Kidney epithelial cell (primary cell): ENCODE data around the gene SLC26A1. TPM values are rescaled to one million over a fixed set of nuclear protein-coding genes. Genes with fewer than 3 reads are reported as not detected.

Experiments
- DNase-seq: peaks from one replicate; pipeline ENCODE4 v3.0.0-alpha.2; 2010; ENCODE audit warnings: low read depth
- H3K27me3 ChIP-seq: 2 replicates; pipeline ENCODE4 v1.6.0; 2011; ENCODE audit warnings: low read length; ENCODE audit not compliant: control insufficient read depth, insufficient read depth
- H3K36me3 ChIP-seq: 2 replicates; pipeline ENCODE4 v1.5.1; 2011; ENCODE audit warnings: low read length; ENCODE audit not compliant: control insufficient read depth, insufficient read depth
- H3K4me3 ChIP-seq: 2 replicates; pipeline ENCODE4 v1.5.1; 2011; ENCODE audit warnings: low read depth, mild to moderate bottlenecking, control low read depth, low read length
- total RNA-seq: library from RNA; depleted of rRNA; stranded (reverse); fragments of >200 nt; gene quantifications from 2 replicates; pipeline ENCODE4 v1.2.3, GENCODE V29; 2015
- TF ChIP-seq, protein P1 (sequence below): IDR thresholded peaks from 2 replicates; pipeline ENCODE4 v1.5.1; 2011; ENCODE audit warnings: mild to moderate bottlenecking, moderate library complexity, low read length, control low read depth, inconsistent platforms; ENCODE audit not compliant: insufficient read depth, poor library complexity, severe bottlenecking

SLC26A1 gene
- total RNA-seq, 1 donor from 2014 or later, result 0.38 TPM

DNA sequence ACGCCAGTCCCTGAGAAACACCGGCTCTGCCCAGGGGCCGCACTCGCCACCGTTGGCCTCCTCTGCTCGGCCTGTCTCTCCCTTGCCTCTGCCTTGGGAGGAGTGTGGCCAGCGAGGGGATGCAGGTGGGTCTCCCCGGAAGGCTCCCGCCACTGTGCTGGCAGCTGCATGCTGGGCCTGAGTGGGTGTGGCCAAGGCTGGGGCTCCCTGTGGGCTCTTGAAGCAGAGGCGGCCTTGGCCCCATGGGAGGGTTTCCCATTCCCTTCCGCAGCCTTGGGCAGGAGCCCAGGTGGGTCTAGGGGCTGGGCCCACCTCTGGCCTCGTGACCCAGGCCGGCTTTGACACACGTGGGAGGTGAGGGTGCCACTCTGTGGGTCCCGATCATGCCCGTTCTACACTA, 37.4 kb upstream of the SLC26A1 start:
- no peaks in the 10 kb centered on the region for H3K36me3 ChIP-seq
- TF ChIP-seq, protein P1, sequence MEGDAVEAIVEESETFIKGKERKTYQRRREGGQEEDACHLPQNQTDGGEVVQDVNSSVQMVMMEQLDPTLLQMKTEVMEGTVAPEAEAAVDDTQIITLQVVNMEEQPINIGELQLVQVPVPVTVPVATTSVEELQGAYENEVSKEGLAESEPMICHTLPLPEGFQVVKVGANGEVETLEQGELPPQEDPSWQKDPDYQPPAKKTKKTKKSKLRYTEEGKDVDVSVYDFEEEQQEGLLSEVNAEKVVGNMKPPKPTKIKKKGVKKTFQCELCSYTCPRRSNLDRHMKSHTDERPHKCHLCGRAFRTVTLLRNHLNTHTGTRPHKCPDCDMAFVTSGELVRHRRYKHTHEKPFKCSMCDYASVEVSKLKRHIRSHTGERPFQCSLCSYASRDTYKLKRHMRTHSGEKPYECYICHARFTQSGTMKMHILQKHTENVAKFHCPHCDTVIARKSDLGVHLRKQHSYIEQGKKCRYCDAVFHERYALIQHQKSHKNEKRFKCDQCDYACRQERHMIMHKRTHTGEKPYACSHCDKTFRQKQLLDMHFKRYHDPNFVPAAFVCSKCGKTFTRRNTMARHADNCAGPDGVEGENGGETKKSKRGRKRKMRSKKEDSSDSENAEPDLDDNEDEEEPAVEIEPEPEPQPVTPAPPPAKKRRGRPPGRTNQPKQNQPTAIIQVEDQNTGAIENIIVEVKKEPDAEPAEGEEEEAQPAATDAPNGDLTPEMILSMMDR, result no peak
- H3K27me3 ChIP-seq, result peaks cover 47% of the 10 kb centered on the region

DNA sequence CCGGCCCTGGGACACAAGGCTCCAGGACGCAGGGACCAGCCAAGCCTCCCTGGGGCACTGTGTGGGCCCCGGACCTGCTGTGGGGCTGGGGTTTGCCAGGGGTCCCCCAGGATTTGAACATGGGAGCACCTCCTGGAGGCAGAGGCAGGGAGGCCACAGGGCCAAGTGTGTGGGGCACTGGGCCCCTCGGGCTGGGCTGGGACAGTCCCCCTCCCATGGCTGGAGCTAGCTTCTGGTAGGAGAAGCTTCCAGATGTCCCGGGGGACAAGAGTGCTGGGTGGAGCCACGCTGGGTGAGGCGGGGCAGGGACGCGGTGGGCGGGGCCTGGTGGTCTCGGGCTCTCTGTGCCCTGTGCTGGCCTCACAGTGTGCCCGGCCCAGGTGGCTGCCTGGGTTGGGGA, 36.8 kb upstream of the SLC26A1 start:
- H3K36me3 ChIP-seq, result no peaks in the 10 kb centered on the region
- TF ChIP-seq, protein P1, result no peak
- H3K27me3 ChIP-seq, result peaks cover 47% of the 10 kb centered on the region
- H3K4me3 ChIP-seq, result no peak overlapping the region
- DNase-seq, result no peak

More for the DNA sequence above, 37.4 kb upstream of the SLC26A1 start:
- no peak overlapping the region for H3K4me3 ChIP-seq
- DNase-seq, result no peak

DNA sequence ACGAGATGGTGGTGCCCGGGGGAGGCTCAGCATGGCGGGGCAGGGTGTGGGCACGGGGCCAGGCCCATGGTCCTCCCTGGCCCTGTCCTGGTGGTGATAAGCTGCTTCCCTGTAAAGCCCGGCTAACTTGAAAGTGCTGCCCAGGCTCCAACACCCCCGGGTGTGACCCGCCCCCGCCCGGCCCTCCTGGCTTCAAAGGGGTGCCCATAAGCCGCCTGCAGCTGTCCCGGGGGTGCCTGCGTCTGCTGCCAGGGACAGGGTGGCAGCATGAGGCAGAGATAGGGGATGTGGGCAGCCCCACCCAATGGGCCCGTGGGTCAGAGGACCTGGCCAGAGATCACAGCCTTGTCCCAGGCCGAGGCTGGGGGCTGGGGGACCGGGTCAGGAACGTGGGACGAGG, 36.3 kb upstream of the SLC26A1 start:
- TF ChIP-seq, protein P1, result no peak
- H3K4me3 ChIP-seq, result no peak overlapping the region
- DNase-seq, result no peak
- H3K36me3 ChIP-seq, result no peaks in the 10 kb centered on the region
- H3K27me3 ChIP-seq, result peaks cover 47% of the 10 kb centered on the region

DNA sequence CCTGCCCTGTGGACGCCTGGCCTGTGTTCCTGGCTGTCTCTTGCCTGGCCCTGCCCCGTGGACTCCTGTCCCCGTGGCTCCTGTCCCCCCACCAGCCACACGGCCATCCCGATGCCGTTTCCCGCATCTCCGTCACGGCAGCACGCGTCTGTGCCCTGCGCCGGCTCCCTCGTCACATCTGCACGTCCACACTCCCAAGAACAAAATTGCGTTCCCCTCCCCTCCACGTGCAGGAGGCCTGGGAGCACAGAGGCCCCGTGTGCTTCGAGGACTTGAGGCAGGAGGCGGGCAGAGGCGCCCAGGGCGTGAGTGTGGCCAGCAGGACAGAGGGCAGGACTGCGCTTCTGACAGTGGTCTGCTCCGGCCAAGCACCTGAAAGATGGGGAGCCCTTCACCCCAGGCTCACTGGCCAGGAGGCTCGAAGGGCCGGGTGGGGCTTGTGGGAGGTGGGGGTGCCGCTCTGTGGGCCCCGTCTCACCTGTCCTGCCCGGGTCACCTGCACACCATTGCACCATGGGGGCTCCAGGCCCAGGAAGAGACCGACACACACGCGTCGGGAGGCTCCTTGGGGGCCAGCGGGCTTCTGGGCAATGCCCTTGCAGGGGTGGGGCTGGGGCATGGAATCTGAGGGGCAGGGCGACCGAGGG, 35.5 kb upstream of the SLC26A1 start:
- DNase-seq, result no peak
- H3K36me3 ChIP-seq, result no peaks in the 10 kb centered on the region
- peaks cover 47% of the 10 kb centered on the region for H3K27me3 ChIP-seq
- TF ChIP-seq, protein P1, result no peak
- no peak overlapping the region for H3K4me3 ChIP-seq

DNA sequence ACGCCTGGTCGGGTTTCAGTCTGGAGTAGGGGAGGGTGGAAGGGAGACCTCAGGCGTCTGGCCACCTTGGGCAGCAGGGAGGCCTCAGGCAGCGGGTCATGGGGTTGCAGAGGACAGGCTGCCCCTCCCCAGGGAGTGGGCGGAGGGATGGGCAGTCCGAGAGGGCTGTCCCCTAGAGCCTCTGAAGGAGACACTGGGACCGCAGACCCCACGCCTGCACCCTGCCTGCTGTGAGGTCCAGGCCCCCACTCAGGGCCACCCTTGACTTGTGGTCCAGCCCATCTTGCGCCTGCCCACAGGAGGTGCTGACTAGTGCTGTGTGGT, 34.7 kb upstream of the SLC26A1 start:
- Histone ChIP-seq H3K36me3 (no peaks in the 10 kb centered on the region), H3K4me3 (no peak overlapping the region), H3K27me3 (peaks cover 41% of the 10 kb centered on the region)
- DNase-seq, result no peak
- TF ChIP-seq, protein P1, result no peak
